ENCODE data around the gene PDE7B. TPM values are rescaled to one million over a fixed set of nuclear protein-coding genes. Genes with fewer than 3 reads are reported as not detected.

The PDE7B gene
- total RNA-seq, 4 donors from 2014 or later = 15.4 to 28.6 (median 18.8) TPM

DNA sequence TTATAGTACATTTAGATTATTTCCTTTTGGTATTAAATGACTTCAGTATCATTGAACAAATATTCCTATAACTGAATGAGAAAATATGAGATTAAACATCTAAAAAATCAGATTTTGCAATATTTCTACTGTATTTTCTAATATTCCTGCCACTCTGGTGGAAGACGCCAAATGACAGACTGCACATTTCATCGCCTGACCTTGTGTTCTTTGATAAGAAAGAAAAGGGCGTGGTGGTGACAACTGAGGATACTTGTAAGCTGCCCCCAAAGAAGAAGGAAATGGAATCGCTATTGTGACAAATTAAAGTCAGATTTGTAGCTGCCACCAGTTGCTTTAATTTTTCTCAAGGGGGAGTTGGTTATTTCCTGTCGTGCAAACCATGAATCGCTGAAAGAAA is 267.3 kb downstream of the PDE7B start:
- no peak for TF ChIP-seq POLR2A (IDR thresholded peaks at IDR 0.05)
- TF ChIP-seq, protein P1, sequence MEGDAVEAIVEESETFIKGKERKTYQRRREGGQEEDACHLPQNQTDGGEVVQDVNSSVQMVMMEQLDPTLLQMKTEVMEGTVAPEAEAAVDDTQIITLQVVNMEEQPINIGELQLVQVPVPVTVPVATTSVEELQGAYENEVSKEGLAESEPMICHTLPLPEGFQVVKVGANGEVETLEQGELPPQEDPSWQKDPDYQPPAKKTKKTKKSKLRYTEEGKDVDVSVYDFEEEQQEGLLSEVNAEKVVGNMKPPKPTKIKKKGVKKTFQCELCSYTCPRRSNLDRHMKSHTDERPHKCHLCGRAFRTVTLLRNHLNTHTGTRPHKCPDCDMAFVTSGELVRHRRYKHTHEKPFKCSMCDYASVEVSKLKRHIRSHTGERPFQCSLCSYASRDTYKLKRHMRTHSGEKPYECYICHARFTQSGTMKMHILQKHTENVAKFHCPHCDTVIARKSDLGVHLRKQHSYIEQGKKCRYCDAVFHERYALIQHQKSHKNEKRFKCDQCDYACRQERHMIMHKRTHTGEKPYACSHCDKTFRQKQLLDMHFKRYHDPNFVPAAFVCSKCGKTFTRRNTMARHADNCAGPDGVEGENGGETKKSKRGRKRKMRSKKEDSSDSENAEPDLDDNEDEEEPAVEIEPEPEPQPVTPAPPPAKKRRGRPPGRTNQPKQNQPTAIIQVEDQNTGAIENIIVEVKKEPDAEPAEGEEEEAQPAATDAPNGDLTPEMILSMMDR (IDR thresholded peaks at IDR 0.05) = no peak

DNA sequence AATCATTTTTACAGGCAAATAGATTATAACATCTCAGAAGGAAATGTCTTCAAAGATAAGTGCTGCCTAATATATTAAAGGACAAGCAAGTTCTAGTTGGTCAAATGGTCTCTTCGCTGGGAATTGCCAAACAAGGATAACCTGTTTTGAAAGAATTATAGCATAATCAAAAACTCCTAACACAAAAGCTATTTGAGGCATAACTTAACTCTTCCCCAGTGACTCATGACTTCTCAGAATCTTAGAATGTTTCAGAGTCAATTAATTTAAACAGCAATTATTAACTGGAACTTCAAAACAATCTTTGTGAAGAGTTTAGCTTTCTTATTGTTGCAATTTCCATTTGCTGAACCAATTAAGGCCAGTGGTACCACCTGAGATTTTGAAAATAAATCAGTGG is 272.0 kb downstream of the PDE7B start:
- H3K9me3 ChIP-seq = no peaks in the 10 kb centered on the region
- DNase-seq = no peak
- peak overlapping the region; percentile 42 to 50 for H3K27ac ChIP-seq
- intact Hi-C loops (cut with DNase I; ENCODE audit: low total_unique reads) = no loop called here
- no peak for TF ChIP-seq POLR2A (IDR thresholded peaks at IDR 0.05)
- H3K4me3 ChIP-seq = no peak overlapping the region
- peaks cover 0 to 7% of the 10 kb centered on the region in 2 donors for H3K4me1 ChIP-seq
- no peaks in the 10 kb centered on the region for H3K27me3 ChIP-seq
- no peaks in the 10 kb centered on the region for H3K36me3 ChIP-seq

More for the DNA sequence above, 267.3 kb downstream of the PDE7B start:
- no peaks in the 10 kb centered on the region for H3K36me3 ChIP-seq
- H3K9me3 ChIP-seq = no peaks in the 10 kb centered on the region
- DNase-seq = no peak
- intact Hi-C loops (cut with DNase I; ENCODE audit: low total_unique reads) = no loop called here
- no peak overlapping the region for H3K27ac ChIP-seq
- no peaks in the 10 kb centered on the region for H3K27me3 ChIP-seq
- H3K4me3 ChIP-seq = no peak overlapping the region
- H3K4me1 ChIP-seq = peaks cover 0 to 2% of the 10 kb centered on the region in 2 donors

DNA sequence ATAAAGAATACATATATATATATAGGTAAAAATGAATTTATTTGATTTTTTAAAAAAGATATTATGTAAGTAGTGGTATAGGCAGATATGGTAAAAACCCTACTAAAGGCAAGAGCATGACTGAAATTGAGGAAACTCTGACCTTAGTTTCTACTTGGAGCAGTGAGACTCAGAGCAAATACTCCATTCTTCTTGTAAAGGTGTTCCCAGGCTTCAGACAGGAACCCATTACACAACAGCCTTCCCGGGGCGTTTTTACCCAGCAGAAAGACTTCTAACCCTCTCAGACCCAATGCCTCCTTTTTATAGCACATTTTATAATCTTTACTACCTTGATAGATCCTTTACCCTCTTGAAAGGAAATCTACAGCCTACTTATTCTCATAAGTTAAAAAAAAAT is 274.1 kb downstream of the PDE7B start:
- no peak for DNase-seq
- H3K4me3 ChIP-seq = no peak overlapping the region
- intact Hi-C loops (cut with DNase I; ENCODE audit: low total_unique reads) = no loop called here

DNA sequence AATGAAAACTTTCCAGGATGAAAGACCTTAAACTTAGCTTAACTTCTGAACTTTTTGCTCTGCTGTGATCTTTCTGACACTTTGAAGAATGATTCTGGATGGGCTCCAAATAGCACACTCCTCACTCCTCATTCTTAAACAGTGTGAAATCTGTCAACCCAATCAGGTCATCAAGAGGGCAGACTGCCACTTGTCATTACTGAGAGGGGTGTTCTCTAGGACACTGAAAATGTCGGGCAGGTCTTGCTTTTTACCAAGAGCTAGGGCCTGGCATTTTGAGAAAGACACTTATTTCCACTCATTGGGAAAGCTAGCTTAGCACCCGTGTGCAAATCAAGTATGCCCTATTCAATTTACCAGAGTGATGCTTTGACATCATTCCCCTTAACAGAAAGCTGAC is 276.4 kb downstream of the PDE7B start:
- Histone ChIP-seq H3K27me3 (no peaks in the 10 kb centered on the region), H3K27ac (peak overlapping the region; percentile 35 to 37), H3K36me3 (no peaks in the 10 kb centered on the region), H3K4me1 (peaks cover 0 to 7% of the 10 kb centered on the region in 2 donors), H3K4me3 (no peak overlapping the region), H3K9me3 (no peaks in the 10 kb centered on the region)
- TF ChIP-seq, protein P1 (IDR thresholded peaks at IDR 0.05) = no peak
- no peak for TF ChIP-seq POLR2A (IDR thresholded peaks at IDR 0.05)
- no peak for DNase-seq
- intact Hi-C loops (cut with DNase I; ENCODE audit: low total_unique reads) = no loop called here

More for the DNA sequence above, 274.1 kb downstream of the PDE7B start:
- no peaks in the 10 kb centered on the region for H3K36me3 ChIP-seq
- no peaks in the 10 kb centered on the region for H3K9me3 ChIP-seq
- peaks cover 0 to 7% of the 10 kb centered on the region in 2 donors for H3K4me1 ChIP-seq
- H3K27ac ChIP-seq = no peak overlapping the region
- no peak for TF ChIP-seq POLR2A (IDR thresholded peaks at IDR 0.05)
- TF ChIP-seq, protein P1 (IDR thresholded peaks at IDR 0.05) = no peak
- H3K27me3 ChIP-seq = no peaks in the 10 kb centered on the region

DNA sequence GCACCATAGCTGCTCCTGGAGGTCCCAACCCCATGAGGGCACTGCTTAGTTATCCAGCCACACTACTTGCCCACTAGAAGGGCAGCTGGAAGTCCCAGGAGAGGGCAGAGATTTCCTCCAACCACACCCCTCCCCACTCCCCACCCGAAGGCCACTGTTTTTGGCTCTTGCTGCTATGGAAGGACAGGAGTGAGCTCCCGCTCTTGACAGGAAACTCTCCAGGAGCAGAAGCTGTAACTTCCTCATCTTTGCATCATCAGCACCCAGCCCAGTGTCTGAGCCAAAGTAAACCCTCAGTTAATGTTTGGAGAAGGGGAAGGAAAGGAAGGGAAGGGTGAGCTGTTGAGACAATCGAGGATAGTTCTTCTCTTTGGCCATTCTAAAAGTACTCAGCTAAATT is 277.9 kb downstream of the PDE7B start:
- H3K4me3 ChIP-seq = no peak overlapping the region
- no peaks in the 10 kb centered on the region for H3K27me3 ChIP-seq
- H3K36me3 ChIP-seq = no peaks in the 10 kb centered on the region
- no peaks in the 10 kb centered on the region for H3K9me3 ChIP-seq
- no peak for TF ChIP-seq POLR2A (IDR thresholded peaks at IDR 0.05)
- TF ChIP-seq, protein P1 (IDR thresholded peaks at IDR 0.05) = no peak
- peaks cover 0 to 7% of the 10 kb centered on the region in 2 donors for H3K4me1 ChIP-seq
- intact Hi-C loops (cut with DNase I; ENCODE audit: low total_unique reads) = no loop called here
- DNase-seq = no peak
- H3K27ac ChIP-seq = no peak overlapping the region

DNA sequence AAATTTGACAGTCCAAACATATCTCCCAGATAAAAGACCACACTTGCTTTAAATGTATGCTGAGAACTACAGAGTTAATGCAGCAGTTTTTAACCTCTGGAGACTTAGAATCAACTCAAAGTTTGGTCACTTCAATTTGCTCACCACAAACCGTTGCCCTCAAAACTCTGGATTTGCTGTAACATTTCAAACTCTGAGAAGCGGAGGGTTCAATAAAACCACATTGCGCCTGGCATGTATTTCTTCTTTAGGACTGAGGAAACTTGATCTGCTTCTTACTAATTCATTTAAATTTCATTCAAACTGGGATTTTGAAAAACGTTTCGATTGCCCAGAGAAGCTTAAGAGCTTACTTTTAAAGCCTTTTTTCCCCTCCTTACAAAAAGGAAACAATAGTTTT is 282.8 kb downstream of the PDE7B start:
- no peaks in the 10 kb centered on the region for H3K9me3 ChIP-seq
- no peak overlapping the region for H3K4me3 ChIP-seq
- H3K27ac ChIP-seq = no peak overlapping the region
- TF ChIP-seq, protein P1 (IDR thresholded peaks at IDR 0.05) = no peak
- H3K4me1 ChIP-seq = no peaks in the 10 kb centered on the region
- no peaks in the 10 kb centered on the region for H3K36me3 ChIP-seq
- no peaks in the 10 kb centered on the region for H3K27me3 ChIP-seq
- intact Hi-C loops (cut with DNase I; ENCODE audit: low total_unique reads) = no loop called here
- no peak for DNase-seq

Data from uterus (tissue), 4 donors.